ENCODE results near the gene AMIGO2.

The AMIGO2 gene

GRCh38 chr12:47097276-47097896, 17.6 kb upstream of the AMIGO2 start:
- no peak for DNase-seq

GRCh38 chr12:47095446-47096236, 15.9 kb upstream of the AMIGO2 start:
- no peak for DNase-seq

- no peak for DNase-seq
Observed at GRCh38 chr12:47094804-47095203, 15.0 kb upstream of the AMIGO2 start.

- DNase-seq: no peak
Observed at GRCh38 chr12:47091009-47091408, 11.2 kb upstream of the AMIGO2 start.

- no peak for DNase-seq
Observed at GRCh38 chr12:47088021-47088944, 8.5 kb upstream of the AMIGO2 start.

- DNase-seq: no peak
Observed at GRCh38 chr12:47087088-47087688, 7.4 kb upstream of the AMIGO2 start.

GRCh38 chr12:47085815-47086252, 6.1 kb upstream of the AMIGO2 start:
- DNase-seq: peak; percentile 42

GRCh38 chr12:47084172-47084571, 4.4 kb upstream of the AMIGO2 start:
- DNase-seq: no peak

- no peak for DNase-seq
Observed at GRCh38 chr12:47082796-47083621, 3.2 kb upstream of the AMIGO2 start.

GRCh38 chr12:47082283-47082682, 2.5 kb upstream of the AMIGO2 start:
- DNase-seq: no peak

GRCh38 chr12:47080725-47081502, 1.2 kb upstream of the AMIGO2 start:
- peak; percentile 52 for DNase-seq

GRCh38 chr12:47079981-47080724, 394 bp upstream of the AMIGO2 start:
- DNase-seq: peak; percentile 39

GRCh38 chr12:47078733-47079467, 859 bp downstream of the AMIGO2 start:
- peak; percentile 31 for DNase-seq

GRCh38 chr12:47078086-47078395, 1.7 kb downstream of the AMIGO2 start:
- no peak for DNase-seq

GRCh38 chr12:47077206-47078085, 2.3 kb downstream of the AMIGO2 start:
- DNase-seq: no peak

- no peak for DNase-seq
Observed at GRCh38 chr12:47075192-47076084, 4.3 kb downstream of the AMIGO2 start.

- no peak for DNase-seq
Observed at GRCh38 chr12:47074757-47075156, 5.0 kb downstream of the AMIGO2 start.

- no peak for DNase-seq
Observed at GRCh38 chr12:47073951-47074350, 5.8 kb downstream of the AMIGO2 start.

All from activated naive CD4-positive, alpha-beta T cell treated with Interleukin-2 at 50 U/mL for 16 hours (primary cell).